Stomach (tissue), 4 donors: ENCODE results near the gene CDRT15.

ENCODE experiments used
- CTCF ChIP-seq, 7 experiments: fragments of 450-650 bp in 4 of 7; fragments of 200-600 bp in 3 of 7; sonication (generic) in 3 of 7; IDR thresholded peaks; one replicate each; pipeline ENCODE4 v1.5.1; 2016 to 2019; ENCODE audit warnings: antibody characterized with exemption in 7 of 7, control low read depth in 2 of 7, mild to moderate bottlenecking in 1 of 7
- EP300 ChIP-seq: sonication (generic); formaldehyde crosslinking; IDR thresholded peaks from one replicate; pipeline ENCODE4 v1.6.1; 2017; ENCODE audit warnings: antibody characterized with exemption
- POLR2A ChIP-seq, 4 donors: fragments of 450-650 bp; IDR thresholded peaks; one replicate each; pipeline ENCODE4 v1.6.1; 2016; ENCODE audit warnings: antibody characterized with exemption in 4 of 4, control low read depth in 2 of 4, mild to moderate bottlenecking in 1 of 4, moderate library complexity in 1 of 4
- POLR2AphosphoS5 ChIP-seq, 3 donors: sonication (generic); formaldehyde crosslinking; IDR thresholded peaks; one replicate each; pipeline ENCODE4 v1.6.1; 2016; ENCODE audit warnings: antibody characterized with exemption in 3 of 3

GRCh38 chr17:14227052-14227451 lies 9.6 kb downstream of the CDRT15 start:
- no peak for TF ChIP-seq POLR2AphosphoS5 (IDR thresholded peaks at IDR 0.05)
- TF ChIP-seq CTCF (IDR thresholded peaks at IDR 0.05), result no peak
- no peak for TF ChIP-seq POLR2A (IDR thresholded peaks at IDR 0.05)
- no peak for TF ChIP-seq EP300
